ENCODE data around the gene LIPC. TPM values are rescaled to one million over a fixed set of nuclear protein-coding genes. Genes with fewer than 3 reads are reported as not detected.

The LIPC gene
- polyA plus RNA-seq, 1 donor (not counting 4 experiments of a cell fraction or from before 2014, with no cell fraction given) = not detected

GRCh38 chr15:58474741-58475323, 43.0 kb downstream of the LIPC start:
- no peak for FAIRE-seq
- H3K4me1 ChIP-seq (ENCODE audit: control insufficient read depth, extremely low read depth, insufficient read depth, low read length) = peaks cover 43% of the 10 kb centered on the region

GRCh38 chr15:58475573-58476524, 44.1 kb downstream of the LIPC start:
- H2AFZ ChIP-seq (ENCODE audit: control insufficient read depth, low read length) = no peak overlapping the region
- no peak overlapping the region for H3K4me3 ChIP-seq (ENCODE audit: control insufficient read depth in 2 of 3, extremely low read depth in 1 of 3, insufficient read depth in 2 of 3, low read depth in 1 of 3, low read length in 3 of 3)
- H4K20me1 ChIP-seq (ENCODE audit: control insufficient read depth, extremely low read depth, insufficient read depth, low read length) = no peaks in the 10 kb centered on the region
- no peak overlapping the region for H3K27ac ChIP-seq (ENCODE audit: control insufficient read depth, insufficient read depth, low read length)
- dilution Hi-C loops (cut with MboI; ENCODE audit: extremely low pct_ligation_motif_present, low sequenced_read_pairs) = no loop called here
- FAIRE-seq = no peak
- H3K79me2 ChIP-seq (ENCODE audit: control insufficient read depth, insufficient read depth, low read length) = peaks cover 9% of the 10 kb centered on the region
- H3K36me3 ChIP-seq (ENCODE audit: control insufficient read depth in 2 of 2, extremely low read depth in 1 of 2, insufficient read depth in 2 of 2, low read length in 2 of 2) = no peaks in the 10 kb centered on the region
- no peaks in the 10 kb centered on the region for H3K27me3 ChIP-seq (ENCODE audit: control insufficient read depth, extremely low read depth, insufficient read depth, low read length)
- no peak overlapping the region for H3K9ac ChIP-seq (ENCODE audit: control insufficient read depth, extremely low read depth, insufficient read depth, low read length)
- H3K9me1 ChIP-seq (ENCODE audit: control insufficient read depth, extremely low read depth, insufficient read depth, low read length) = no peaks in the 10 kb centered on the region
- TF ChIP-seq CTCF (optimal IDR thresholded peaks at IDR 0.05 in 1 of 3, IDR thresholded peaks at IDR 0.05 in 1 of 3, conservative IDR thresholded peaks at IDR 0.05 in 1 of 3; ENCODE audit: extremely low read depth in 1 of 3, insufficient read depth in 2 of 3, low read length in 3 of 3) = no peak
- no peak for TF ChIP-seq EZH2 (IDR thresholded peaks at IDR 0.05; ENCODE audit: low read length)
- DNase-seq (ENCODE audit: low read depth, low spot score) = no peak
- peaks cover 38% of the 10 kb centered on the region for H3K4me1 ChIP-seq (ENCODE audit: control insufficient read depth, extremely low read depth, insufficient read depth, low read length)
- no peaks in the 10 kb centered on the region for H3K9me3 ChIP-seq (ENCODE audit: control insufficient read depth, low read depth, low read length)
- H3K4me2 ChIP-seq (ENCODE audit: control insufficient read depth, extremely low read depth, insufficient read depth, low read depth, low read length) = no peak overlapping the region

More at GRCh38 chr15:58474741-58475323, 43.0 kb downstream of the LIPC start:
- peaks cover 9% of the 10 kb centered on the region for H3K79me2 ChIP-seq (ENCODE audit: control insufficient read depth, insufficient read depth, low read length)
- dilution Hi-C loops (cut with MboI; ENCODE audit: extremely low pct_ligation_motif_present, low sequenced_read_pairs) = no loop called here
- H4K20me1 ChIP-seq (ENCODE audit: control insufficient read depth, extremely low read depth, insufficient read depth, low read length) = no peaks in the 10 kb centered on the region
- H3K27me3 ChIP-seq (ENCODE audit: control insufficient read depth, extremely low read depth, insufficient read depth, low read length) = no peaks in the 10 kb centered on the region
- H3K4me2 ChIP-seq (ENCODE audit: control insufficient read depth, extremely low read depth, insufficient read depth, low read depth, low read length) = no peak overlapping the region
- no peak overlapping the region for H3K4me3 ChIP-seq (ENCODE audit: control insufficient read depth in 2 of 3, extremely low read depth in 1 of 3, insufficient read depth in 2 of 3, low read depth in 1 of 3, low read length in 3 of 3)
- no peaks in the 10 kb centered on the region for H3K9me3 ChIP-seq (ENCODE audit: control insufficient read depth, low read depth, low read length)
- H3K9me1 ChIP-seq (ENCODE audit: control insufficient read depth, extremely low read depth, insufficient read depth, low read length) = no peaks in the 10 kb centered on the region
- no peaks in the 10 kb centered on the region for H3K36me3 ChIP-seq (ENCODE audit: control insufficient read depth in 2 of 2, extremely low read depth in 1 of 2, insufficient read depth in 2 of 2, low read length in 2 of 2)
- H3K27ac ChIP-seq (ENCODE audit: control insufficient read depth, insufficient read depth, low read length) = no peak overlapping the region
- TF ChIP-seq CTCF (optimal IDR thresholded peaks at IDR 0.05 in 1 of 3, IDR thresholded peaks at IDR 0.05 in 1 of 3, conservative IDR thresholded peaks at IDR 0.05 in 1 of 3; ENCODE audit: extremely low read depth in 1 of 3, insufficient read depth in 2 of 3, low read length in 3 of 3) (no peak), EZH2 (IDR thresholded peaks at IDR 0.05; ENCODE audit: low read length) (no peak)
- no peak overlapping the region for H2AFZ ChIP-seq (ENCODE audit: control insufficient read depth, low read length)
- no peak overlapping the region for H3K9ac ChIP-seq (ENCODE audit: control insufficient read depth, extremely low read depth, insufficient read depth, low read length)
- no peak for DNase-seq (ENCODE audit: low read depth, low spot score)
